ENCODE results near the gene CSRP2.

- peak; percentile 51 for TF ChIP-seq CTCF (IDR thresholded peaks at IDR 0.05; ENCODE audit: low read length)
- no peak for TF ChIP-seq EZH2 (IDR thresholded peaks at IDR 0.05; ENCODE audit: borderline replicate concordance, low read length)
Observed at GRCh38 chr12:76820888-76821482, 57.8 kb downstream of the CSRP2 start.

All from OCI-LY1 (cell line).